GM18502 (cell line): Measurements from ENCODE around the gene GJB1.

ENCODE experiments used
- ATAC-seq: cut with Tn5 transposase; IDR thresholded peaks from one replicate; pipeline ENCODE4 v1.9.1; 2021; ENCODE audit warnings: mild to moderate bottlenecking; ENCODE audit not compliant: unreplicated experiment, poor library complexity

The GJB1 gene

DNA sequence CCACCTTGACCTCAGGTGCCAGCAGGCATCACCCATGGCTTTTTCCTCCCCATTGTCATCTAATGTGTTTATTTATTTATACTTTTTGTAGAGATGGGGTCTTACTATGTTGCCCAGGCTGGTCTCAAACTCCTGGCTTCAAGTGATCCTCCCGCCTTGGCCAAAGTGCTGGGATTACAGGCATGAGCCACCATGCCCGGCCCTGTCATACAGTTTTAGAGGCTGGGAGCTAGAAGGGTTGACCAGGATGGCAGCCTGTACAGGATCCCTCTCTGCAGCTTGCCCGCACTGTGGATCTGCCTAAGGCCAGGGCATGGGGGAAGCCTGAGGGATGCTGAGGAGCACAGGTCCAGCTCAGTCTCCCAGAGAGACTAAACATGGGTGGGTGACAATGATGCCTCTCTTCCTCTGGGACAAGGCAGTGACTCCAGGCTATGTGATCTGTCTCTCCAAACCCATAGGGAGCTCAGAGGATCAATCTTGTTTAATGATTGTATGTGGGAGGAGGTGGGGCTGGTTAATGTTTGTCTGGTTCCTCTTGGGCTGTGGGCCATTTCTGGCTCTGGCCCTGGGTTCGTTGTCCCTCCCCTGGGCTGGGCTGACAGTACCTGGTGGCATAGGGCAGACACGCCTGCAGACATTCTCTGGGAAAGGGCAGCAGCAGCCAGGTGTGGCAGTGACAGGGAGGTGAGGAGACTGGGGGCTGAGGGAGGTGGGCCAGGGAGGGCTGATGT lies 8.3 kb upstream of the GJB1 start:
- no peak for ATAC-seq

- no peak for ATAC-seq
Measured at GRCh38 chrX:71215338-71215912, 7.6 kb upstream of the GJB1 start.

GRCh38 chrX:71216485-71216884 lies 6.5 kb upstream of the GJB1 start:
- ATAC-seq: no peak

DNA sequence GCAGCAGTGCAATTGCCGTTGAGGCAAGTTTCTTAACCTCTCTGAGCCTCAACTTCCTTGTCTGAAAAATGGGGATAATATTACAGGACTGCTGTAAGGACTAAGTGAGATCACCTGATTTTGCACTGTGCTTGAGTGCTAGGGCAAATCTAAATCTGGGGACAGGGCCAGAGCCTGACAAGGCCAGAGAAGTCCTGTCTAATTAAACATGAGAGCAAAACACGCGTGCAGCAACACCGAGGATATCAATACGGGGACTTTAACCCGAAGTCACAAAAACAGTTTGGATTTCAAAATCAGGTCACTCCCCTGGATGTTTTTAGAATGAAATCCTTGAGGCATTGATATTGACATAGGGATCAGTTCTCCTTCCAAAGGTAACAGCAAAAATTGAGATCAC lies 5.7 kb upstream of the GJB1 start:
- ATAC-seq: no peak

DNA sequence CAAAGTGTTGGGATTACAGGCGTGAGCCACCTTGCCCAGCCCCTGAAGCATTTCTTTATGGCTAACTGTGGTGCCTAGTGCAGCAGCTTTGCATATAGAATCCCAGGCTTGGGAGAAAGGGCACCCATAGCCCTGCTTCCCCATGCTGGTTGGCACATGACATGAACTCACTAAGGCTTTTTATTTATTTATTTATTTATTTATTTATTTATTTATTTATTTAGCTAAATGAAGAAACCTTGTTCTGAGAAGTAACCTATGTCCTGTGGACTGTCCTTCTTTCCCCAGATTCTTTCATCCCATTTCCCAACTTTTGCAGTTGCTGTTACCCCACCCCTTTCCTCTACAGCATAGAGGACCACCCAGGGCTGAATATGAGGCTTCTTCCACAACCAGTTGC lies 1.9 kb upstream of the GJB1 start:
- no peak for ATAC-seq

DNA sequence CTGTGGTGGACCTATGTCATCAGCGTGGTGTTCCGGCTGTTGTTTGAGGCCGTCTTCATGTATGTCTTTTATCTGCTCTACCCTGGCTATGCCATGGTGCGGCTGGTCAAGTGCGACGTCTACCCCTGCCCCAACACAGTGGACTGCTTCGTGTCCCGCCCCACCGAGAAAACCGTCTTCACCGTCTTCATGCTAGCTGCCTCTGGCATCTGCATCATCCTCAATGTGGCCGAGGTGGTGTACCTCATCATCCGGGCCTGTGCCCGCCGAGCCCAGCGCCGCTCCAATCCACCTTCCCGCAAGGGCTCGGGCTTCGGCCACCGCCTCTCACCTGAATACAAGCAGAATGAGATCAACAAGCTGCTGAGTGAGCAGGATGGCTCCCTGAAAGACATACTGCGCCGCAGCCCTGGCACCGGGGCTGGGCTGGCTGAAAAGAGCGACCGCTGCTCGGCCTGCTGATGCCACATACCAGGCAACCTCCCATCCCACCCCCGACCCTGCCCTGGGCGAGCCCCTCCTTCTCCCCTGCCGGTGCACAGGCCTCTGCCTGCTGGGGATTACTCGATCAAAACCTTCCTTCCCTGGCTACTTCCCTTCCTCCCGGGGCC lies 1.2 kb downstream of the GJB1 start:
- ATAC-seq: no peak

- ATAC-seq: no peak
Measured at GRCh38 chrX:71225009-71225408, 2.0 kb downstream of the GJB1 start.

DNA sequence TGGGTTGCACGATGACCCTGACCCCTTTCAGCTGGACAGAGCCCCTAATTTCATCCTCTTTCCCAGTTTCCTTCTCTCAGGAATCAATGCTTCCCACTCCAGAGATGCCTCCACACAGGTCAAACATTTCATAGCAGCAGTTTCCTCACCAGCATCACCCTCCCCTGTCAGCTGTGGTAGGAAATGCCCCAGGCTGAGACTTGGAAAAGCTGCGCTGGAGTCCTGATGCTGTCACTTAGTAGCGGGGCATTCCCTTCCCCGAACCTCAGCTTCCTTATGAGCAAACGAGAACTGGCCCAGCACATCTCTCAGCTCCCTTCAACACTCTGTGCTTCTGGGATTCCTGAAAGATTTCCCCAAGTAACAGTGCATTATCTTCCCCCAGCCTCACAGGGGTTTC lies 2.7 kb downstream of the GJB1 start:
- ATAC-seq: no peak

GRCh38 chrX:71227370-71228062 lies 4.5 kb downstream of the GJB1 start:
- no peak for ATAC-seq

DNA sequence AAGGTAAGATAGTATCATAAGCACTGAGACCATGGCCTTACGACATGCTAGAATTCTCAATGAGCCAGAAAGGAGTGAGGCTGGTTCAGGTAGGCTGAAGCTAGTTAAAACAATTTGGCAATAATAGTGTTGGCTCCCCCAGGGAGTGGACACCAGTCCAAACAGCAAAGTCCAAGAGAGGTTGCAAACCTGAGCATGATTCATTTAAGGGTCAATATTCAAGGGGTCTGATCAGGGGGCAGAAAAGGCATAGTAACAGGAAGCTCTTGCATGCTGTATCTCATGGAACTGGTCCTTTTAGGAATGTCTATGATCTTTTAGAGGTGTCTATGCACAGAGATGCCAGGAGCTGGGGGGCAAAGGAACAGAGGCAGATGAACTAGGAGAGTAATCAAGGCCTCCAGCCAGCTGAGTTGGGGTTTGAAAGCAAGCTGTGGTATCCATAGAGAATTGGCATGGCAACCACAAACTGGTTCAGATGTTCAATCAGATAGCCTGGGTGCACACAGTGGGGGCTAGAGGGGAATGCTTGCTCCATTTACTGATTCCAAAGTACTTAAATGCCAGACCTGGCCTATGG lies 5.1 kb downstream of the GJB1 start:
- ATAC-seq: no peak

DNA sequence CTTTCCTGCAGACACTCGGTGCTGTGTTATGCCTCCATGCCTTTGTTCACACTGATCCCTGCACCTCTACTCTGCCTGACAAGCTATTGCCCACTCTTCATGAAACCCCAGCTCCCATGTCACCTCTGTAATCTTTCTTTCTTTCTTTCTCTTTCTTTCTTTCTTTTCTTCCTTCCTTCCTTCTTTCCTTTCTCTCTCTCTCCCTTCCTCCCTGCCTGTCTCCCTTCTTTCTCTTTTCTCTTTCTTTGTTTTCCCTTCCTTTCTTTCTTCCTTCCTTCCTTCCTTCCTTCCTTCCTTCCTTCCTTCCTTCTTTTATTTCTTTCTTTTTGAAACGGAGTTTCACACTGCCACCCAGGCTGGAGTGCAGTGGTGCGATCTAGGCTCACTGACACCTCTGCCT lies 12.5 kb downstream of the GJB1 start:
- ATAC-seq: no peak

DNA sequence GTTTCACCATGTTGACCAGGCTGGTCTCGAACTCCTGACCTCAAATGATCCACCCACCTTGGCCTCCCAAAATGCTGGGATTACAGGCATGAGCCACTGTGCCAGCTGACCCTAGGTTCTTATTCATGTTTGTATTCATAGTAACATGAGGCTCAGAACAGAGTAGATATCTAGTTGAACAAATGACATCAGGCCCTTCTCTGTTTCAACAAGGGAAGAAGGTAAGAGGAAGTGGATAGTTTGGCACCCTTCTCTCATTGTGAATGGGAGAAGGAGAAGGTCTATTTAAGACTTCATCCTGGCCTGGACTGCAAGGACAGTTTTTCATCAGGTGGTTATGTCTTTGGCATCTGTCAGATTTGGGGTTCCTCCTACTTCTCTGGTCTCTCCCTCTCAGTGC lies 13.8 kb downstream of the GJB1 start:
- ATAC-seq: no peak

GRCh38 chrX:71239781-71240180 lies 16.8 kb downstream of the GJB1 start:
- ATAC-seq: no peak

DNA sequence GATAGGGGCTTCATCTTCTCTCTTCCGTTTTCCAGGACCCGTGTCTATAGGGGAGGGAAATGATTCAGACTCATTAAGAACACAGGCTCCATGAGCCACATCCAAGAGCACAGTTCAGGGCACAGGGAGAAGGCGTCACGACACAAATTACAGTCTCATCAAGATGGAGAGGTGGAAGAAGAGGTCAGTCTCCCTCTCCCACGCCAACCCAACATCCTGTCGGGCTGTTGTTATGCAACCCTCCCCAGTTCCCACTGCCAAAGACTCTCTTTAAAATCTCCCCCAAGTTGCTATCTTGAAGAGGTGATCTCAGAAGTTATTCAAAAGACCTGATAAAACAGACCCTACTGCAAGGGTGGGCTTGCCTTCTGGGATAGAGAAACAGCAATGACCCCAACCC lies 18.3 kb downstream of the GJB1 start:
- ATAC-seq: no peak

- no peak for ATAC-seq
Measured at GRCh38 chrX:71244359-71245128, 21.5 kb downstream of the GJB1 start.

- no peak for ATAC-seq
Measured at GRCh38 chrX:71245159-71245558, 22.1 kb downstream of the GJB1 start.

DNA sequence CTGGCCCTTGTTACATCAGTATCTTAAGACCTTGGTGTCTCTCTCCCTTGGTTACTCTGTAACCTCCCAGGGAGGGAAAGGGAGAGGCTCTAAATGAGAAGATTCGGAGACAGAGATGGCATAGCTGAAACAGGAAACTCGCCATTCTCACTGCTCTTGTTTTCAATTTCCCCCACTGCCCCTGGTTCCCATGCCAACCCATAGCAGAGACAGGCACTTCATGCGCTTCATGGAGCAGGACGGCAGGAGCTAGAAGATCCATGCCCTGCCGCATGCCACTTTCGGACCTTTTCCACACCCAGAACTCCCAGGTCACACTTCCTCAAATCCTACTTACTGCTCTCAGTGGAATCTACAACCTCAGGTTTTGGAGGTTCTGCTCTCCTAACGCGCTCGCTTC lies 27.8 kb downstream of the GJB1 start:
- no peak for ATAC-seq

- no peak for ATAC-seq
Measured at GRCh38 chrX:71251466-71251973, 28.5 kb downstream of the GJB1 start.

DNA sequence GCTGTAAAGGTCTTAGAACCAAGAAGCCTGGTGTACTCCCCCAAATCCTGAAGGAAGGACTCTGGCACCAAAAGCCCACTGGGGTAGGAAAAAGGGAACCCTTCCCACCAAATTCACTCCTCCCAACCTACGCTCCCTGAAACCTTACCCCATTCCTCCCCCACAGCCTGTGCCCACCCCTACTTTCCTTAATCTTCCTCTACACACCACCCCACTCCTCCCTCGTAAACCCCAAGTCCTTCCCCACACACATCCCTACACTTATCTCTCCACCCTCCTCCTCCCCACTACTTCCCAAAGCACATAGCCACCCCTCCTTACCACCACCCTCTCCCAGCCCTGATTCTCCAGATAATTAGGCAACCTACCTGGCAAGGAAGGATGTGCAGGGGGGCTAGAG lies 29.2 kb downstream of the GJB1 start:
- no peak for ATAC-seq
